ENCODE results near the gene BTF3L4. TPM values are rescaled to one million over a fixed set of nuclear protein-coding genes. Genes with fewer than 3 reads are reported as not detected.
"Not testable (repeated sequence)": the region's sequence is repeated elsewhere in the genome, so short reads cannot be mapped to it uniquely, and the experiment has no call there.

Gene BTF3L4
- total RNA-seq, 2 experiments from 2014 or later = 38.4 to 38.7 TPM

DNA sequence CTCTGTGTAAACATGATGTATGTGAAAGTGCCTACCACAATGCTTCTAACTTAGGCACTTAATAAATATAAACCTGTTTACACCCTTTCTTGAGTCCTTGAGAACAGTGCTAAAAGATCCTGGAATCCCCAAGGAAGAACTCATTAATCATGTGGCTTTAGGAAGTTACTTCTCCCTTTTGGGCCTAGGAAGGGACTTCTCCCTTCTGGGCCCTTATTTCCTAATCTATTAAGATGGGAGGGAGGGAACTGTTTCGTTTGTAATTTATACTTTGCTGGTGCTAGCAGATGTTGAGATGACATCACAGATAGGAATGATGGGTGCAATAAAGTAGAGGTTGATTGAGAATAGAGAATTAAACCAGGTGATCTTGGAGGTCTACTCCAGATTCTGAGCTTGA, 1.2 kb downstream of the BTF3L4 start:
- Mint-ChIP-seq H3K4me1 (ENCODE audit: low read depth) (peaks cover 39% of the 10 kb centered on the region), H3K27me3 (ENCODE audit: low read depth) (no peaks in the 10 kb centered on the region), H3K4me3 (peak overlapping the region; percentile 94), H3K9me3 (no peaks in the 10 kb centered on the region), H3K27ac (peak overlapping the region; percentile 94), H3K36me3 (ENCODE audit: low read depth) (peaks cover 23% of the 10 kb centered on the region)
- intact Hi-C loops (cut with micrococcal nuclease) = loop anchor here (2.0 to 10.0 kb wide), 6 partner anchors 328 to 870 kb away; partner anchors contain the start of genes OSBPL9, RNF11, SCP2 and ZYG11B
- CTCF ChIA-PET = interaction anchor here (0.6 to 1.1 kb wide), 2 partner anchors 51 to 239 kb away, joined by 3 read pairs; no protein-coding TSS in a partner anchor
- no peak for DNase-seq

DNA sequence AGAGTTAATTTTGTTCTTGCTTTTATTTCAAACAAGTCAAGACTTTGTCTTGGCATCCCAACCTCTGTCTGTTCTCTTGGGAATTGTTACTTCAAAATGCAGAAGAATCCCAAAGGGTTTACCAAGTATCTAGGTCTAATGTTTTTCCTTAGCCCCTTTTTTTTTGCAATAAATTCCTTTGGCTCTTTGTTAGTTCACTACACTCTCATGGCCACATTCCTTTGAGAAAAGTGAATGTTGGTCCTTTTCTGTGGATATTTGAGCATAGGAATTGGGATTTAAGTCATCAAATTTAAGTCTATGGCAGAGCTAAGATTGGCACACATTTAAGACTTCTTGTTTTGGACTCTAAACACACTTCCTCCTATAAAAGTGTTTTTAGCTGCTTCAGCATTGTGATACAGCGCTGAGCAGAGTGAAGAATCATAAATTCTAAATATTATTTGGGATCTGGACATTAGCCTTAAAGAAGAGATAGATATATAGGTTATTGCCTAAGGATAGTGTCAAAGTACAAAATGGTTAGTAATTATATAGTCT, 1.9 kb downstream of the BTF3L4 start:
- peaks cover 19% of the 10 kb centered on the region for H3K36me3 Mint-ChIP-seq (ENCODE audit: low read depth)
- CTCF ChIA-PET = interaction anchor here (1.1 kb wide), 1 partner anchor 239 kb away, joined by 3 read pairs; no protein-coding TSS in a partner anchor

DNA sequence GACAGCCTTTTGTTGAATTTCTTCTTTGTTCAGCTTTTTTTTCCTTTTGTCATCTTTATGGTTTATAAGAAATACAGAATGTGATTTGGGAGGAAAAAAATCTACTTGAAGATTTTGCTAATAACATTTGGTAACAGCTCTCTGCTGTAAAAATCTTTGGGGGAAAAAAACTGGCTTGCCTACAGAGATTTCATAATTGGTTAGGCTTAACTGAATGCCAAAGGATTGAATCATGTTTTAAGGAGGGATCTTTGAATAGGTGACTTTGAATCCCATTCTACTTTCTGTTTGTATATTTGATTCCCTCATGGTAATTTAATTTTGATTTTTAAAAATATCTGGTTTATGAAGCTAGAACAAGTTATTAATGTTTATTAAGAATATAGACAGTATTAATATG, 3.2 kb downstream of the BTF3L4 start:
- Mint-ChIP-seq H3K27me3 (ENCODE audit: low read depth) (no peaks in the 10 kb centered on the region), H3K4me3 (no peak overlapping the region), H3K27ac (no peak overlapping the region), H3K9me3 (no peaks in the 10 kb centered on the region), H3K4me1 (ENCODE audit: low read depth) (peaks cover 31% of the 10 kb centered on the region), H3K36me3 (ENCODE audit: low read depth) (peaks cover 24% of the 10 kb centered on the region)
- CTCF ChIA-PET = interaction anchor here (1.0 to 1.1 kb wide), 2 partner anchors 344 to 541 kb away, joined by 3 read pairs; no protein-coding TSS in a partner anchor
- DNase-seq = no peak
- intact Hi-C loops (cut with micrococcal nuclease) = loop anchor here (5.0 to 10.0 kb wide), 5 partner anchors 442 to 868 kb away; partner anchors contain the start of genes OSBPL9, RNF11, SCP2 and ZYG11B

More for the DNA sequence above, 1.9 kb downstream of the BTF3L4 start:
- no peak for DNase-seq
- Mint-ChIP-seq H3K9me3 (no peaks in the 10 kb centered on the region), H3K4me3 (peak overlapping the region; percentile 94), H3K4me1 (ENCODE audit: low read depth) (peaks cover 36% of the 10 kb centered on the region), H3K27me3 (ENCODE audit: low read depth) (no peaks in the 10 kb centered on the region), H3K27ac (no peak overlapping the region)
- intact Hi-C loops (cut with micrococcal nuclease) = loop anchor here (2.0 to 10.0 kb wide), 6 partner anchors 329 to 869 kb away; partner anchors contain the start of genes OSBPL9, RNF11, SCP2 and ZYG11B

DNA sequence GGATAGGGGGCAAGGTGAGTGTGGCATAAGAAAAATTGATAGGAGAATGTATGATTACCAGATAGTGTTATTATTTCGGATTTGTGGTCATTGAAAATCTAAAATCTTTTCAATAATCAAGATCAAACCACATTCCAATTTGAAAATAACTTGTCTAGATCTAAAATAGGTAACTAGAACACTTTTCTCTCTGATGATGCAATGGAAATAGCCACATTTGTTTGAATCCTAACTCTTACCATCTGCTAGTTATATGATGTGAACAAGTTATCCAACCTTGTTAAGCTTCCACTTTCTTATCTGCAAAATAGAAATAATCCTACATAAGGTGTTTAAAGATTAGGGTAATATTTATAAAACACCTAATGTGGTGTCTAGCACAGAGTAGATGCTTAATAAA, 3.8 kb downstream of the BTF3L4 start:
- no peaks in the 10 kb centered on the region for H3K27me3 Mint-ChIP-seq (ENCODE audit: low read depth)
- no peak for DNase-seq
- H3K9me3 Mint-ChIP-seq = no peaks in the 10 kb centered on the region
- H3K4me3 Mint-ChIP-seq = no peak overlapping the region
- intact Hi-C loops (cut with micrococcal nuclease) = loop anchor here (5.0 to 10.0 kb wide), 5 partner anchors 443 to 867 kb away; partner anchors contain the start of genes OSBPL9, RNF11, SCP2 and ZYG11B
- peaks cover 24% of the 10 kb centered on the region for H3K36me3 Mint-ChIP-seq (ENCODE audit: low read depth)
- CTCF ChIA-PET = interaction anchor here (1.0 to 1.3 kb wide), 3 partner anchors 11 to 540 kb away, joined by 3 to 4 read pairs (median 3); no protein-coding TSS in a partner anchor
- no peak overlapping the region for H3K27ac Mint-ChIP-seq
- H3K4me1 Mint-ChIP-seq (ENCODE audit: low read depth) = peaks cover 29% of the 10 kb centered on the region

DNA sequence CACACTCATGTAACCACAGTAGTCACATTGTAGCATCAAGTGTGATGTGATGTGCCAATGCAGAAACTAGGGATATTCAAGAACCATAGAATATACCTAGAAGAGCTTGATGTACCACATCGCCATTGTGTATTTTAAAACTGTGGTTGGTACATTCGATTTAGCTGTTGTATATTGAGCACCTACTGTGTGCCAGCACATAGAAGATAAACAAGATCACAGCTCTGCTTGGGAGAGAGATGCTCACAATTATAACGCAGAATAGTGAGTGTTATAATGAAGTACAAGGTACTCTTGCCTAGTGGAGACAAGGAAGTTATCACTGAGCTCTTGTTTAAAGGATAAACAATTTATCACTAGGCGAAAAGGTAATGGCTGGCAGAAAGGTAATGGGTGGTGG, 4.7 kb downstream of the BTF3L4 start:
- CTCF ChIA-PET = interaction anchor here (1.1 to 1.3 kb wide), 2 partner anchors 10 kb away, joined by 3 to 4 read pairs; no protein-coding TSS in a partner anchor
- H3K4me3 Mint-ChIP-seq = no peak overlapping the region
- no peaks in the 10 kb centered on the region for H3K27me3 Mint-ChIP-seq (ENCODE audit: low read depth)
- H3K36me3 Mint-ChIP-seq (ENCODE audit: low read depth) = peaks cover 24% of the 10 kb centered on the region
- no peak for DNase-seq
- H3K4me1 Mint-ChIP-seq (ENCODE audit: low read depth) = peaks cover 29% of the 10 kb centered on the region
- H3K27ac Mint-ChIP-seq = no peak overlapping the region
- intact Hi-C loops (cut with micrococcal nuclease) = no loop called here
- H3K9me3 Mint-ChIP-seq = no peaks in the 10 kb centered on the region

DNA sequence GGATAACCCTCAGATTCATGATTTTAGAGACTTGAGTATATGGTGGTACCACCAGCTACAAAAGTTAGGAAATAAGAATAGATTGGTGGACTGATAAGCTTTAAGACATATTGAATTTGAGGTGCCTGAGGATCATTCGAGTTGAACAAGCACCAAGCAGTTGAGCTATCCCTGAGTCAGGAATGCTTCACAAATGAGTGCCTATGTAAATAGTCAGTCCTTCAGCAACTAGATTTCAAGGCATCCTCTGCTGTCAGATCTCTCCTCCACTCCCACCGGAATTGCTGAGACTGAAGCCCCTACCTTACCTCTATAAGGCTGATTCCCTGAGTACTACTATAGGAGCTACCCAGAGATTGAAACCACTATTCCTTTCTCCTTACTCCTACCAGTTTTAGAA, 7.1 kb downstream of the BTF3L4 start:
- no peaks in the 10 kb centered on the region for H3K9me3 Mint-ChIP-seq
- DNase-seq = no peak
- H3K36me3 Mint-ChIP-seq (ENCODE audit: low read depth) = peaks cover 30% of the 10 kb centered on the region
- H3K27ac Mint-ChIP-seq = no peak overlapping the region
- CTCF ChIA-PET = interaction anchor here (0.6 to 1.0 kb wide), 2 partner anchors 17 to 88 kb away, joined by 3 to 4 read pairs; no protein-coding TSS in a partner anchor
- no peaks in the 10 kb centered on the region for H3K27me3 Mint-ChIP-seq (ENCODE audit: low read depth)
- intact Hi-C loops (cut with micrococcal nuclease) = no loop called here
- no peak overlapping the region for H3K4me3 Mint-ChIP-seq
- H3K4me1 Mint-ChIP-seq (ENCODE audit: low read depth) = peaks cover 21% of the 10 kb centered on the region

DNA sequence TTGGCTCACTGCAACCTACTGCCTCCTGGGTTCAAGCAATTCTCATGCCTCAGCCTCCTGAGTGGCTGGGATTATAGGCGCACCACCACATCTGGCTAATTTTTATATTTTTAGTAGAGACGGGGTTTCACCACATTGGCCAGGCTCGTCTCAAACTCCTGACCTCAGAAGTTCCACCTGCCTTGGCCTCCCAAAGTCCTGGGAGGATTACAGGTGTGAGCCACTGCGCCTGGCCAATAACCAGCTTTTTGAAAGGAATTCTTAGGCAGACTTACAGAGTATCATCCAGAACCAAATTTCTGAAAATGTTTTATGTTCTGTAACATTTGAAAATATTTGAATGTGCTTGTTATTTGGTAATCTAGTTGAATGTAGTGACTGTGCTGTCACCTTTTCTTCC, 14.6 kb downstream of the BTF3L4 start:
- H3K4me3 Mint-ChIP-seq = no peak overlapping the region
- no peak for DNase-seq
- no peak overlapping the region for H3K27ac Mint-ChIP-seq
- CTCF ChIA-PET = interaction anchor here (1.1 to 1.5 kb wide), 2 partner anchors 10 to 214 kb away, joined by 3 to 4 read pairs; no protein-coding TSS in a partner anchor
- H3K9me3 Mint-ChIP-seq = no peaks in the 10 kb centered on the region
- H3K27me3 Mint-ChIP-seq (ENCODE audit: low read depth) = no peaks in the 10 kb centered on the region
- intact Hi-C loops (cut with micrococcal nuclease) = no loop called here
- peaks cover 7% of the 10 kb centered on the region for H3K4me1 Mint-ChIP-seq (ENCODE audit: low read depth)
- H3K36me3 Mint-ChIP-seq (ENCODE audit: low read depth) = peaks cover 22% of the 10 kb centered on the region

DNA sequence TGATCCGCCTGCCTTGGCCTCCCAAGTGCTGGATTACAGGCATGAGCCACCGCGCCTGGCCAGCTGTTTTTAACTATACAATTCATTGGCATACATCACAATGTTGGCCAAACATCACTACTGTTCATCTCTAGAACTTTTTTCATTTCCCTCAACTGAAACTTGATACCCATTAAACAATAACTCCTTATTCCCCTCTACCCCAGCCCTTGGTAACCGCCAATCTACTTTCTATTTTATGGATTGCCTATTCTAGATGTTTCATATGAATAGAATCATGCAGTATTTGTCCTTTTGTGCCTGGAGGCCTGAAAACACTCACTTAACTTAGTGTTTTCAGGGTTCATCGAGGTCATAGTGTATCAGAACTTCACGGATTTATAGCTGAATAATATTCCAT, 16.2 kb downstream of the BTF3L4 start:
- intact Hi-C loops (cut with micrococcal nuclease) = no loop called here
- no peaks in the 10 kb centered on the region for H3K9me3 Mint-ChIP-seq
- peaks cover 7% of the 10 kb centered on the region for H3K4me1 Mint-ChIP-seq (ENCODE audit: low read depth)
- no peak overlapping the region for H3K27ac Mint-ChIP-seq
- no peak overlapping the region for H3K4me3 Mint-ChIP-seq
- CTCF ChIA-PET = interaction anchor here (0.6 to 0.7 kb wide), 2 partner anchors 13 to 443 kb away, joined by 3 read pairs; no protein-coding TSS in a partner anchor
- H3K27me3 Mint-ChIP-seq (ENCODE audit: low read depth) = no peaks in the 10 kb centered on the region
- DNase-seq = no peak
- peaks cover 19% of the 10 kb centered on the region for H3K36me3 Mint-ChIP-seq (ENCODE audit: low read depth)

DNA sequence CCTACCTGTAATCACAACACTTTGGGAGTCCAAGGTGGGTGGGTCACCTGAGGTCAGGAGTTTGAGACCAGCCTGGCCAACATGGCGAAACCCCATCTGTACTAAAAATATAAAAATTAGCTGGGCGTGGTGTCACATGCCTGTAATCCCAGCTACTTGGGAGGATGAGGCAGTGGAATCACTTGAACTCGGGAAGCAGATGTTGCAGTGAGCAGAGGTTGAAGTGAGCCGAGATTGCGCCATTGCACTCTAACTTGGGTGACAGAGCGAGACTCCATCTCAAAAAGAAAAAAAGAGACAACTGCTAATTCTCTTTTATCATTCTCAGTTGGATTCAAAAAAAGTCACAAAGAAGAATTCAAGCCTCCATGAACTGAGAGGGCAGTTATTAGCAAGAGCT, 21.2 kb downstream of the BTF3L4 start:
- H3K4me1 Mint-ChIP-seq (ENCODE audit: low read depth); intact Hi-C loops (cut with micrococcal nuclease); DNase-seq; H3K4me3 Mint-ChIP-seq; H3K9me3 Mint-ChIP-seq; H3K27me3 Mint-ChIP-seq (ENCODE audit: low read depth); CTCF ChIA-PET; H3K27ac Mint-ChIP-seq: not testable (repeated sequence)
- H3K36me3 Mint-ChIP-seq (ENCODE audit: low read depth) = peaks cover 15% of the 10 kb centered on the region

DNA sequence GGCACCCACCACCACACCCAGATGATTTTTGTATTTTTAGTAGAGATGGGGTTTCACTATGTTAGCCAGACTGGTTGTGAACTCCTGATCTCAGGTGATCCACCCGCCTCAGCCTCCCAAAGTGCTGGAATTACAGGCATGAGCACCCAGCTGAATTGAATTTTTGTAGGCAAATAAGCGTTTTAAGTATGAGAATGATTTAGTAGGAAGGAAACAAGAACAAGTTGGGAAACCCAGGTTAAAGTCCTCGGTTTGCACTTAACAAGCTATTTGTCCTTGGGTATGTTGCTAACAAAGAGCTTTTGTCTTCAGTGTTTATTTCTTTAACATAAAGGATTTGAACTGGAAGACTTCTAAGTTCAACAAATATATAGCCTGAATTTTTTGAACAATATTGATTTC, 23.9 kb downstream of the BTF3L4 start:
- Mint-ChIP-seq H3K4me1 (ENCODE audit: low read depth) (peaks cover 4% of the 10 kb centered on the region), H3K36me3 (ENCODE audit: low read depth) (peaks cover 9% of the 10 kb centered on the region), H3K27ac (no peak overlapping the region), H3K27me3 (ENCODE audit: low read depth) (no peaks in the 10 kb centered on the region), H3K9me3 (no peaks in the 10 kb centered on the region), H3K4me3 (no peak overlapping the region)
- intact Hi-C loops (cut with micrococcal nuclease) = no loop called here
- CTCF ChIA-PET = interaction anchor here (1.0 kb wide), 1 partner anchor 17 kb away, joined by 4 read pairs; no protein-coding TSS in a partner anchor
- no peak for DNase-seq

DNA sequence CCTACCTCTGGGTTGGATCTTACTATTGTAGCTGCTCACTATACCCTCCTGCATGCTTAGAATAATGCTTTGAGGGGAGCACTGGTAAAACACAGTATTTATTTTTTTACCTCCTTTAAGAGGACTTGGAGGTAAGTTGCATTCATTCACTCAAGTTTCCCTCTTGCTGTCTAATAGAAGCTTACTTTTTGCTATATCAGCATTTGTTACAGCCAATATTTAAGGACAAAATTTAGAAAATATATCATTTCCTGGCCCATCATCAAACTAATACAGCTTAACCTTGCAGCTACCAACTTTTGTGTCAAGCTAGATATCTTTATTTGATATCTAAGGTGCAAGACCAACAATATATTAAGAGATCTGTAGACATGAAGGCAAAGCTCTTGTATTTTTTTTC, 31.8 kb downstream of the BTF3L4 start:
- H3K9me3 Mint-ChIP-seq; H3K4me1 Mint-ChIP-seq (ENCODE audit: low read depth); intact Hi-C loops (cut with micrococcal nuclease); H3K27ac Mint-ChIP-seq; DNase-seq; CTCF ChIA-PET; H3K27me3 Mint-ChIP-seq (ENCODE audit: low read depth); H3K4me3 Mint-ChIP-seq: not testable (repeated sequence)
- peaks cover 30% of the 10 kb centered on the region for H3K36me3 Mint-ChIP-seq (ENCODE audit: low read depth)

DNA sequence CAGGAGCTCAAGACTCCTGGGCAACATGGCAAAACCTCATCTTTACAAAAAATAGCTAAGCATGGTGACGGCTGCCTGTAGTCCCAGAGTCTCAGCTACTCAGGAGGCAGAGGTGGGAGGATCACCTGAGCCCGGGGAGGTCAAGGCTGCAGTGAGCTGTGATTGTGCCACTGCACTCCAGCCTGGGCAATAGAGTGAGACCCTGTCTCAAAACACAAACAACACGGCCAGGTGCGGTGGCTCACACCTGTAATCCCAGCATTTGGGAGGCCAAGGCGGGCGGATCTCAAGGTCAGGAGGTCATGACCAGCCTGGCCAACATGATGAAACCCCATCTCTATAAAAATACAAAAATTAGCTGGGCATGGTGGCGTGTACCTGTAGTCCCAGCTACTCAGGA, 38.2 kb downstream of the BTF3L4 start:
- H3K27me3 Mint-ChIP-seq (ENCODE audit: low read depth); intact Hi-C loops (cut with micrococcal nuclease); H3K9me3 Mint-ChIP-seq; H3K4me3 Mint-ChIP-seq; DNase-seq; H3K4me1 Mint-ChIP-seq (ENCODE audit: low read depth); H3K27ac Mint-ChIP-seq: not testable (repeated sequence)
- peaks cover 16% of the 10 kb centered on the region for H3K36me3 Mint-ChIP-seq (ENCODE audit: low read depth)
- CTCF ChIA-PET = interaction anchor here (1.2 kb wide), 1 partner anchor 33 kb away, joined by 3 read pairs; no protein-coding TSS in a partner anchor

DNA sequence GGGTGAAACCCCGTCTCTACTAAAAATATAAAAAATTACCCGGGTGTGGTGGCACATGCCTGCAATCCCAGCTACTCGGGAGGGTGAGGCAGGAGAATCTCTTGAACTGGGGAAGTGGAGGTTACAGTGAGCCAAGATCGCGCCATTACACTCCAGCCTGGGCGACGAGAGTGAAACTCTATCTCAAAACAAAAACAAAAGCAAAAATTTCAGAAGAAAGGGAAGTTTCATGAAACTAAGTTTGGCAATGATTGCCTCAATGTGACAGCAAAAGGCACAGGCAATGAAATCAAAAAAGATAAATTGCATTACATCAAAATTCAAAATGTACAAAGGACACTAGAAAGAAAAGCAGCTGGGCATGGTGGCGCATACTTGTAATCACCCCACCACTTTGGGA, 40.1 kb downstream of the BTF3L4 start:
- Mint-ChIP-seq H3K4me1 (ENCODE audit: low read depth) (no peaks in the 10 kb centered on the region), H3K27me3 (ENCODE audit: low read depth) (peaks cover 2% of the 10 kb centered on the region), H3K4me3 (no peak overlapping the region), H3K27ac (no peak overlapping the region), H3K36me3 (ENCODE audit: low read depth) (peaks cover 5% of the 10 kb centered on the region), H3K9me3 (no peaks in the 10 kb centered on the region)
- DNase-seq = no peak
- CTCF ChIA-PET = no interaction called here
- intact Hi-C loops (cut with micrococcal nuclease) = no loop called here

Measured in activated naive CD4-positive, alpha-beta T cell treated with anti-CD3 and anti-CD28 coated beads for 36 hours (primary cell).